Upper lobe of left lung (tissue), 6 donors: ENCODE data around the gene NAA60. TPM values are rescaled to one million over a fixed set of nuclear protein-coding genes. Genes with fewer than 3 reads are reported as not detected.

Source experiments
- ATAC-seq, 2 donors: fragments of 200-7000 bp; cut with Tn5 transposase; one replicate each; pipeline ENCODE4 v1.9.1; 2022; ENCODE audit warnings: mild to moderate bottlenecking in 2 of 2, moderate library complexity in 2 of 2; ENCODE audit not compliant: low FRiP score in 2 of 2
- DNase-seq, 2 donors: peaks; one replicate each; pipeline ENCODE4 v3.0.0-alpha.2; 2019 to 2020
- H3K27ac ChIP-seq, 4 donors: fragments of 200-600 bp; sonication (generic); one replicate each; pipeline ENCODE4 v1.5.1; 2016 to 2019
- H3K27me3 ChIP-seq, 4 donors: fragments of 200-600 bp; sonication (generic); one replicate each; pipeline ENCODE4 v1.5.1; 2017 to 2019
- H3K36me3 ChIP-seq, 4 donors: fragments of 200-600 bp; sonication (generic); one replicate each; pipeline ENCODE4 v1.5.1; 2016 to 2019
- H3K4me1 ChIP-seq, 4 donors: fragments of 200-600 bp; sonication (generic); one replicate each; pipeline ENCODE4 v1.5.1; 2018 to 2019
- H3K4me3 ChIP-seq, 4 donors: fragments of 200-600 bp; sonication (generic); one replicate each; pipeline ENCODE4 v1.5.1; 2017 to 2019; ENCODE audit warnings: mild to moderate bottlenecking in 2 of 4, moderate library complexity in 1 of 4
- H3K9me3 ChIP-seq, 4 donors: fragments of 200-600 bp; sonication (generic); one replicate each; pipeline ENCODE4 v1.5.1; 2018 to 2019
- EP300 ChIP-seq, 4 donors: sonication (generic); formaldehyde crosslinking; IDR thresholded peaks; one replicate each; pipeline ENCODE4 v1.5.1; 2017; ENCODE audit warnings: antibody characterized with exemption in 4 of 4, control low read depth in 2 of 4
- POLR2A ChIP-seq, 4 donors: fragments of 450-650 bp; IDR thresholded peaks; one replicate each; pipeline ENCODE4 v1.5.1; 2016 to 2017; ENCODE audit warnings: antibody characterized with exemption in 4 of 4, mild to moderate bottlenecking in 2 of 4
- POLR2AphosphoS5 ChIP-seq, 2 donors: sonication (generic); formaldehyde crosslinking; IDR thresholded peaks; one replicate each; pipeline ENCODE4 v1.5.1; 2017; ENCODE audit warnings: antibody characterized with exemption in 2 of 2
- whole genome bisulfite sequencing, 2 donors: methylation state at CpG; one replicate each; pipeline ENCODE4 v1.1.5; 2017 to 2018; 5-methylcytosine and 5-hydroxymethylcytosine counted together
- total RNA-seq, 6 donors: library from RNA; depleted of rRNA in 4 of 6; stranded (reverse); fragments of >200 nt in 4 of 6; gene quantifications; one replicate each; pipeline versions ENCODE4 v1.1.0 to v1.2.1, GENCODE V29; 2016 to 2021
- TF ChIP-seq, protein P1 (sequence below), 6 experiments: fragments of 450-650 bp in 4 of 6; fragments of 200-600 bp in 2 of 6; sonication (generic) in 2 of 6; IDR thresholded peaks; one replicate each; pipeline ENCODE4 v1.5.1; 2016 to 2019; ENCODE audit warnings: antibody characterized with exemption in 6 of 6
- donor health status: DM: no; HTN: no; CAD: no; lungs with moderate emphysema.
- donor health status: DM: no; HTN: yes; CAD: no; lungs with severe emphysema.

NAA60 gene
- total RNA-seq, 6 donors from 2014 or later = 33.0 to 77.5 (median 54.6) TPM

DNA sequence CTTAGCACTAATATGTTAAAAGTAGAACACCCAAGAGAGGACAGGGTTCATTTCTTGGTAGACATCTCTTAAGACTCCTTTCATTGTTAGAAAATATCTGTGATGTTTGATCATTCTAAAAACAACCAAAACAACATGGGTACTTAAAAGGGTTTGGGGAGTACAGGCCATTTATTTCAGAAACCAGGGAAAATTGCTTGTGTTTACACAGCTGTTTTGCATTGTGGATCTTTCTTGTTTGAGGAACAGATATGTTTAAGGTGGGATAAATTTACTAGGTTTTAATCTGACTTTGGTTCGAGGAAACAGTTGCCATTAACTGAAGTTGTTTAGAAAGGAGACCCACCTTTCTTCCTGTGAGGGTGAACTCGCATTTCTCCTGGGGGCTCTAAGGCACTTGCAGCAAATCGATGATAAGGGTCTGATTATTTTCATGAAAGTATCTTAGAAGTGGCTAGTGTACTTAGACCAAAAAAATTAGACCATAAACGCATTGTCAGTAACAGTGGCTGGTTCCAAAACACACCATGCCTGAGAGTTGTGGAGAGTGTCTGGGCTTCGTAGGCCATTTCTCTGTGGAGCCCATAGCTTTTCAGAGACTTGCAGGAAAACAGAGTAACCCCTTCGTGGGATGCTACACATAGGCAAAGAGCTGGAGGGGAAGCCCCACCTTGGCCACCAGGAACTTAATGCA is 75.0 kb downstream of the NAA60 start:
- no peak overlapping the region for H3K27ac ChIP-seq
- H3K27me3 ChIP-seq = no peaks in the 10 kb centered on the region
- H3K4me1 ChIP-seq = no peaks in the 10 kb centered on the region
- DNase-seq (no peak), ATAC-seq (no peak)
- no peak overlapping the region for H3K4me3 ChIP-seq
- no peaks in the 10 kb centered on the region for H3K9me3 ChIP-seq
- H3K36me3 ChIP-seq = peaks cover 5 to 88% (median 65%) of the 10 kb centered on the region in 4 donors
- TF ChIP-seq EP300 (IDR thresholded peaks at IDR 0.05) (no peak), POLR2AphosphoS5 (IDR thresholded peaks at IDR 0.05) (no peak), POLR2A (IDR thresholded peaks at IDR 0.05) (no peak)
- TF ChIP-seq, protein P1, sequence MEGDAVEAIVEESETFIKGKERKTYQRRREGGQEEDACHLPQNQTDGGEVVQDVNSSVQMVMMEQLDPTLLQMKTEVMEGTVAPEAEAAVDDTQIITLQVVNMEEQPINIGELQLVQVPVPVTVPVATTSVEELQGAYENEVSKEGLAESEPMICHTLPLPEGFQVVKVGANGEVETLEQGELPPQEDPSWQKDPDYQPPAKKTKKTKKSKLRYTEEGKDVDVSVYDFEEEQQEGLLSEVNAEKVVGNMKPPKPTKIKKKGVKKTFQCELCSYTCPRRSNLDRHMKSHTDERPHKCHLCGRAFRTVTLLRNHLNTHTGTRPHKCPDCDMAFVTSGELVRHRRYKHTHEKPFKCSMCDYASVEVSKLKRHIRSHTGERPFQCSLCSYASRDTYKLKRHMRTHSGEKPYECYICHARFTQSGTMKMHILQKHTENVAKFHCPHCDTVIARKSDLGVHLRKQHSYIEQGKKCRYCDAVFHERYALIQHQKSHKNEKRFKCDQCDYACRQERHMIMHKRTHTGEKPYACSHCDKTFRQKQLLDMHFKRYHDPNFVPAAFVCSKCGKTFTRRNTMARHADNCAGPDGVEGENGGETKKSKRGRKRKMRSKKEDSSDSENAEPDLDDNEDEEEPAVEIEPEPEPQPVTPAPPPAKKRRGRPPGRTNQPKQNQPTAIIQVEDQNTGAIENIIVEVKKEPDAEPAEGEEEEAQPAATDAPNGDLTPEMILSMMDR (IDR thresholded peaks at IDR 0.05) = no peak
- 86 to 92% methylated on average over 6 of the region's 6 CpGs for WGBS, 2 donors

DNA sequence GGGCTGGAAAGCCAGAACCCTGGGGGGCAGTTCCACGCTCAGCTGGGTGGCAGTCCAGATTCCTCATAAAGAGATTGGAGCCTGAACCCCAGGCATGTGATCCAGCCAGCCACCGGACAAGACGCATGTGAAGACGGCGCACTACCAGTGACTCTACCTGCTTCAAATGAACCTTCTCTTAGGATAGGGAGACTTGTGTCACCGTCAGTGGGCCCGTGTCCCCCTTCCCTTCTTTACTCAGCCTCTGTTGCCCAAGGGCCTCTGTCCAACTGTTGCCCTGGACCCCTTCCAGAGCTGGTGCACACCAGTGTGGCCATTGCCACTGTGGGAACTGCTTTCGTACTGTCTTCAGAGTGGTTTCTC is 75.5 kb downstream of the NAA60 start:
- Histone ChIP-seq H3K4me3 (no peak overlapping the region), H3K4me1 (no peaks in the 10 kb centered on the region), H3K9me3 (no peaks in the 10 kb centered on the region), H3K36me3 (peaks cover 3 to 88% (median 64%) of the 10 kb centered on the region in 4 donors), H3K27ac (no peak overlapping the region), H3K27me3 (no peaks in the 10 kb centered on the region)
- WGBS, 2 donors = 92 to 96% methylated on average over 4 to 8 of the region's 8 CpGs
- no peak for ATAC-seq
- TF ChIP-seq EP300 (IDR thresholded peaks at IDR 0.05) = no peak
- TF ChIP-seq, protein P1 (IDR thresholded peaks at IDR 0.05) = no peak
- TF ChIP-seq POLR2AphosphoS5 (IDR thresholded peaks at IDR 0.05) = no peak
- no peak for TF ChIP-seq POLR2A (IDR thresholded peaks at IDR 0.05)
- no peak for DNase-seq

DNA sequence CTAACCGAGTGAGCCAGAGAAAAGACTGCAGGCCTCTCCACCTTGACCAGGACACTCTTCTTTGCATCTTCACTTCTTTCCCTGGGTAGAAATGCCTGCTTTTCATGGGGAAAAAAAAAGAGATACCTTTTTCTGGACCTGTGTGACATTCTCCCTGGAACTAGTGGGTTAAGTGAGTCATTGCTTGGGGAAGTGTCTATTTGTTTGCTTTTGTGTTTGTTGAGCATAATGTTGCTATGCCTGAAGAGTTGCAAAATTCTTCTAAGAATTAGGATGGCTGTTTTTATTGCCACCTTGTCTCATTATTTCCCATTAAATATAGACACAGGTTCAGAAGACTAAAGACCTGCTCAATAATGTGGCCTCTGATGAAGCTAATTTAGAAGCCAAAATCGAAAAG is 76.1 kb downstream of the NAA60 start:
- Histone ChIP-seq H3K36me3 (peaks cover 2 to 85% (median 58%) of the 10 kb centered on the region in 4 donors), H3K27me3 (no peaks in the 10 kb centered on the region), H3K9me3 (no peaks in the 10 kb centered on the region), H3K4me1 (no peaks in the 10 kb centered on the region), H3K27ac (no peak overlapping the region), H3K4me3 (no peak overlapping the region)
- 92 to 93% methylated on average over 2 of the region's 2 CpGs for WGBS, 2 donors
- DNase-seq (no peak), ATAC-seq (no peak)
- TF ChIP-seq, protein P1 (IDR thresholded peaks at IDR 0.05) = no peak
- TF ChIP-seq POLR2A (IDR thresholded peaks at IDR 0.05) (no peak), EP300 (IDR thresholded peaks at IDR 0.05) (no peak), POLR2AphosphoS5 (IDR thresholded peaks at IDR 0.05) (no peak)

DNA sequence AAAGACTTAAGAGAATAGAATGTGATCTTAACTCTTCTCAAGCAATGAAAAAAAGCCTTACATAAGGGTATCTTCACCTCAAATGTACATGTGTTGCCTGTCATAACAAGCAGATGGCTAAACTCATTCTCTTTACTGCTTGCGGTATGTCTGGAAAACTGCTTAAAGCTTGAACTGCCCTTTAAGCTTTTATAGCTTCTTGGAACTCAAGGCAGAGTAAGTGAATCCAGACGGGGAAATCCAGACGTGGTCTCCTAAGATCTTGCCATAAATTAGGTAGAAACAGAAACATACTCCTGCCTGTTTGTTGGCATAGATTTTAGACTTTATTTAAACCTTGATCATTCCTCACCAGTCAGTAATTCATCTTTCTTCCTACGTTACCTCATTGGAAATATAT is 76.9 kb downstream of the NAA60 start:
- Histone ChIP-seq H3K4me1 (no peaks in the 10 kb centered on the region), H3K36me3 (peaks cover 2 to 85% (median 54%) of the 10 kb centered on the region in 4 donors), H3K9me3 (no peaks in the 10 kb centered on the region), H3K27me3 (no peaks in the 10 kb centered on the region), H3K4me3 (no peak overlapping the region), H3K27ac (no peak overlapping the region)
- 84 to 90% methylated on average over 4 of the region's 4 CpGs for WGBS, 2 donors
- ATAC-seq = no peak
- TF ChIP-seq, protein P1 (IDR thresholded peaks at IDR 0.05) = no peak
- TF ChIP-seq EP300 (IDR thresholded peaks at IDR 0.05) (no peak), POLR2A (IDR thresholded peaks at IDR 0.05) (no peak), POLR2AphosphoS5 (IDR thresholded peaks at IDR 0.05) (no peak)
- no peak for DNase-seq

DNA sequence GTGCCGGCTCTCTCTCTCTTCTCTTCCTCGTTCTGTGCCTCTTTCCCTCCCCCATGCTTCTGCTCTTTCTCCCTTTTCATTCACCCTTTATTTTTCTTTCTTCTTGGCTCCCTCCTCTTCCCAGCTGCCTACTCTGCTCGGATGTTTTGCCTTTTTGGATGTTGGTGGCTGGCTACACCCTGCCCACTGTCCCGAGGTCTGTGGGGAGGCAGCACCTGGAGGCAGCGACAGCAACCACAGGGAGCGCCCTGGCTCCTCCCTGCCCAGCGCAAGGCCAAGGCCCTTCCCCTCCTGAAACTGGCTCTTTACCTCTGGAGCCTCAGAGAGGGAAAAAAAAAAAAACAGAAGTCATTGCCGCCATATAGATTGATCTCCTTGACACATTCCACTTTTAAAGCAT is 77.4 kb downstream of the NAA60 start:
- WGBS, 2 donors = 80 to 87% methylated on average over 8 of the region's 8 CpGs
- Histone ChIP-seq H3K27ac (no peak overlapping the region), H3K9me3 (no peaks in the 10 kb centered on the region), H3K4me1 (no peaks in the 10 kb centered on the region), H3K36me3 (peaks cover 2 to 83% (median 52%) of the 10 kb centered on the region in 4 donors), H3K4me3 (no peak overlapping the region), H3K27me3 (no peaks in the 10 kb centered on the region)
- ATAC-seq = no peak
- TF ChIP-seq EP300 (IDR thresholded peaks at IDR 0.05) (no peak), POLR2AphosphoS5 (IDR thresholded peaks at IDR 0.05) (no peak), POLR2A (IDR thresholded peaks at IDR 0.05) (no peak)
- TF ChIP-seq, protein P1 (IDR thresholded peaks at IDR 0.05) = no peak
- no peak for DNase-seq
